SJCRH30 (cell line): Measurements from ENCODE around the gene UROS. TPM values are rescaled to one million over a fixed set of nuclear protein-coding genes. Genes with fewer than 3 reads are reported as not detected.

Source experiments
- DNase-seq, 2 experiments: peaks; one replicate each; pipeline ENCODE4 v3.0.0-alpha.2; 2015 to 2020
- H3K27ac ChIP-seq: fragments of 250-450 bp; sonication (Bioruptor Pico); 2 replicates; pipeline ENCODE4 v1.5.1; 2020; ENCODE audit warnings: mild to moderate bottlenecking, moderate library complexity
- H3K27me3 ChIP-seq: fragments of 250-450 bp; sonication (Bioruptor Pico); 2 replicates; pipeline ENCODE4 v1.5.1; 2020; ENCODE audit warnings: mild to moderate bottlenecking, moderate library complexity
- H3K36me3 ChIP-seq: fragments of 250-450 bp; sonication (Bioruptor Pico); 2 replicates; pipeline ENCODE4 v1.5.1; 2020; ENCODE audit warnings: mild to moderate bottlenecking, moderate library complexity
- H3K4me1 ChIP-seq: fragments of 250-450 bp; sonication (Bioruptor Pico); 2 replicates; pipeline ENCODE4 v1.5.1; 2020; ENCODE audit warnings: mild to moderate bottlenecking, moderate library complexity
- H3K4me3 ChIP-seq: fragments of 250-450 bp; sonication (Bioruptor Pico); 2 replicates; pipeline ENCODE4 v1.5.1; 2020; ENCODE audit warnings: mild to moderate bottlenecking, moderate library complexity
- H3K9me3 ChIP-seq: fragments of 250-450 bp; sonication (Bioruptor Pico); replicated peaks from 2 replicates; pipeline ENCODE4 v1.5.1; 2020; ENCODE audit warnings: mild to moderate bottlenecking, moderate library complexity
- total RNA-seq: library from RNA; depleted of rRNA; stranded (reverse); fragments of >200 nt; shearing (Covaris generic); gene quantifications from 2 replicates; pipeline ENCODE4 v1.2.3, GENCODE V29; 2014; rRNA removed

Gene UROS
- 40.3 and 41.0 TPM in 2 replicates for total RNA-seq

DNA sequence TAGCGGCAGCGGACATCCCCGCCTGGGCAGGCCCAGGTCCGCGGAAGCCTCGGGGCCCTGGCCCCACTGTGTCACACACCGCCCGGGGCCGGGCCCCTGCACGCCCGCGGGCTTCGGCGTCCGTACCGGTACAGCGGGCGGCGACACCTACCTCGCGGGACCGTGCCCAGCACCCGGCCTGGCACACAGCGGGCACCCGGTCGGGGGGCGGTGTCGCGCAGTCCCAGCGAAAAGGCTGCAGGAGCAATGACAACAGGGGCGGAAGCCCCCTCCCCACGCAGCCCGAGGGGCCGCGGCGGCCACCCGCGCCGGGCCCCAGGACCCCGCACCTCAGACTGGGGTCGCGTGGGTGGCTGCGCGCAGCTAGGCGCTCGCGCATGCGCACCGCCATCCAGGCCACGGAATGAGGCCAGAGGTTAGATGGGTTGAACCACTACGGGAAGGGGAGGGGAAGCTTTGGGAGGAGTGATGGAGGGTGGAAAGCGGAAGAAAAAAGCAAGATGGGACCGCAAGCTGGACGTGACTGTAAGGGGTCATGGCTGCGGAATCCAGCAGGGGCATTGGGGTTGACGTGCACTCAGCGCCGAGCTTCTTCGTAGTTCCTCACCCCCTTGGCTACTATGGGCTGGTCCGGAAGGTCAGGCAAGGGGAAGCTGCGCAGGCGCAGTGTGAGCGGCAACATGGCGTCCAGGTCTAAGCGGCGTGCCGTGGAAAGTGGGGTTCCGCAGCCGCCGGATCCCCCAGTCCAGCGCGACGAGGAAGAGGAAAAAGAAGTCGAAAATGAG, at the start of gene UROS, which contains the start of gene BCCIP:
UROS (minus strand) TSS at position 381 of the 785 bp plus-strand sequence. CDS start 6,759 bp downstream, outside the sequence.
BCCIP (plus strand) TSS at position 669 of the 785 bp plus-strand sequence; CDS start at position 681, 12 bp downstream.
- H3K27ac ChIP-seq, result peak within 1 kb of the TSS; percentile 99
- DNase-seq, result peak; percentile 90 to 96
- H3K27me3 ChIP-seq, result no peaks in the 10 kb centered on the region
- peaks cover 7% of the 10 kb centered on the region; the same call in 1 of the 2 replicates for H3K4me1 ChIP-seq
- no peaks in the 10 kb centered on the region for H3K9me3 ChIP-seq
- peak within 1 kb of the TSS; percentile 96 for H3K4me3 ChIP-seq
- H3K36me3 ChIP-seq, result peaks cover 32% of the 10 kb centered on the region

DNA sequence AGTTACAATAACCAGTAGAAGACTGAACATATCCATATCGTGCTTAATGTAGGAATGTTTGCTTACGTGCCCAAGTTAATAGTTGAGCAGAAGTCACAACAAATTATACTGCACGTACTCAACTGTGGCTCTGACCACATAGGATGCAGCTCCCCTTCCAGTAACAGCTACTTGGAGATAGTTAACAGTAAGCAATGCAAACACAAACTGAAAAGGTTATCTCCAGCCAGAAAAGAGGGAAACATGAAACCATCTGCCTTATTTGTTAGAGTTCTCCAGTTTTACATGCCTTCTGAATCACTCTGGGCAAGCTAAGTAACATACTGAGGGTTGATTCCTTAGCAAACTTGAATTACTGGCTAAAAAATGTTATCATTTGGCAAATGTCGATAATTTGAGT, 48.3 kb upstream of the UROS start:
- no peak overlapping the region for H3K4me3 ChIP-seq
- no peak overlapping the region for H3K27ac ChIP-seq
- no peaks in the 10 kb centered on the region for H3K4me1 ChIP-seq
- no peaks in the 10 kb centered on the region for H3K27me3 ChIP-seq
- no peaks in the 10 kb centered on the region; the same call in 1 of the 2 replicates for H3K9me3 ChIP-seq
- peaks cover 8% of the 10 kb centered on the region for H3K36me3 ChIP-seq
- DNase-seq, result no peak

DNA sequence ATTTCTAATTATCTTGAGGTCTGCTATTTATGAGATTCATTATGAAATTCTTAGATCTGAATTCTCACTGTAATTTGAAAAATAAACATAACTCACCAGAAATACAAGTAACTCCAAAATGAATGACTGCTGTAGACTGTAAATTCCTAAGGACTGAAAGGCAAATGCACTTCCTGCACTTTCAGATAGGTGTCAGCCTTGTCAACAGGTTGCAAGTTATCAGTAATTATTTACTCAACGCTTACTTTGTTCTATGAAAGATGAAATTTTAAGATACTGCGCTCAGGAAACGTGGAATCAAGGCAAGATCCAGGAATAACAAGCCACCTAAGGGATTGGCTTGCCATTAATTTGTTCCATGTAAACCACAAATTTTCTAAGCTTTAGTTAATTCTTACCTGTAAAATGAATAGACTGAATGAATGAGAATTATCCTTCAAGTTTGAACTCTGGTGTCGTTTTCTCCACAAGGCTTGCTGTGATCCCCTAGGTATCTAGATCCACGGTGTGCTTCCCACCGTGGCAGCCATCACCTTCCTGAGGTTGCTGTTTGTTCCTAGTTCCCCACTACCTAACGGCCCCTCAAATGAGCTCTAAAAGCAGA, 45.4 kb upstream of the UROS start:
- Histone ChIP-seq H3K27me3 (no peaks in the 10 kb centered on the region), H3K27ac (no peak overlapping the region), H3K4me3 (no peak overlapping the region), H3K36me3 (no peaks in the 10 kb centered on the region; the same call in 1 of the 2 replicates), H3K4me1 (no peaks in the 10 kb centered on the region), H3K9me3 (no peaks in the 10 kb centered on the region)
- DNase-seq, result peak; percentile 11 to 61

DNA sequence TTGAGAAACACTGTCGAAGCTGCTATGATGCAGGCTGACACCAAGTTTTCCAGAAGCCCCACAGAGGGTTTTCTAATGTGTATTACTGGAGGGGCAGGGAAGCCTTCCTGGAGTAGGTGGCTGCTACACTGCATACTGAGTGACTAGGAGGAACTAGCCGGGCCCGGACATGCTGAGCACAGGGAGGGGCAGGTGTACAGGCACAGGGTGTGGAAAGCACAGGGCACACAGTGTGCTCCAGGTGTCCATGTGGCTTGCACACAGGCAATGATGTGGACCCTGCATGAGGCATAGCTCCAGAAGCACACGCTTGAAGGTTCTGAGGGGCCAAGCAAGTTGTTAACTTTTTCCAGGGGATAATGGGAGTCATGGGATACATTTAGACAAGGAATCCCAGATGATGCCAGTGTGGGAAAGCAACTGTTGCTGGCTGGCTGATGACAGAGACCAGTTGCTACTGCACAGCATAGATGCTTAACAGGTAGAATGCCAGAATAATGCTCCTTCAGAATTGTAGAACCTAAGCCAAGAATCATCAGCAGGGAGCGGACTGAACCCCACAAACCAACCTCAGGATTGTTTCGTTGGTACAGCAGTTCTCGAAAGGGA, 43.5 kb upstream of the UROS start:
- H3K27me3 ChIP-seq, result no peaks in the 10 kb centered on the region
- no peaks in the 10 kb centered on the region; the same call in 1 of the 2 replicates for H3K36me3 ChIP-seq
- no peak for DNase-seq

DNA sequence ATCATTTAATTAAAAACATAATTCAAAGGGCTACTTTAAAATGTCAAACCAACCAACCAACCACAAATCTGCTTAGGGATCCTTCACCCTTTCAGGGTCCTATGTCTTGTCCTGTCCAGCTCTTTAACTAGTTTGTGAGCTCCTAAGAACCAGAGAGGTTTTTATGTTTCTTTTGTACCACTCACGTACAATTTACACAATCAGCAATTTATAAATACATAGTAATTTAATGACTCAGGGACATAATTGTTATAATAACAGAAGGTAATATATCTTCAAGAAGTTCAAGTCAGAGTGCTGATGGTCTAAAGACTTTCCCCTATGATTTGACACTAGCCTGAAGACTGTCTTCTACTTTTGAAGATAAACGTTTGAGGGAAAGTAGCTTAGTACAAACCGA, 42.1 kb upstream of the UROS start:
- DNase-seq, result no peak
- Histone ChIP-seq H3K4me1 (no peaks in the 10 kb centered on the region), H3K27me3 (no peaks in the 10 kb centered on the region), H3K4me3 (no peak overlapping the region), H3K36me3 (no peaks in the 10 kb centered on the region; the same call in 1 of the 2 replicates), H3K27ac (no peak overlapping the region), H3K9me3 (no peaks in the 10 kb centered on the region)

More for the DNA sequence above, 43.5 kb upstream of the UROS start:
- Histone ChIP-seq H3K9me3 (no peaks in the 10 kb centered on the region), H3K4me3 (no peak overlapping the region), H3K4me1 (no peaks in the 10 kb centered on the region), H3K27ac (no peak overlapping the region)

DNA sequence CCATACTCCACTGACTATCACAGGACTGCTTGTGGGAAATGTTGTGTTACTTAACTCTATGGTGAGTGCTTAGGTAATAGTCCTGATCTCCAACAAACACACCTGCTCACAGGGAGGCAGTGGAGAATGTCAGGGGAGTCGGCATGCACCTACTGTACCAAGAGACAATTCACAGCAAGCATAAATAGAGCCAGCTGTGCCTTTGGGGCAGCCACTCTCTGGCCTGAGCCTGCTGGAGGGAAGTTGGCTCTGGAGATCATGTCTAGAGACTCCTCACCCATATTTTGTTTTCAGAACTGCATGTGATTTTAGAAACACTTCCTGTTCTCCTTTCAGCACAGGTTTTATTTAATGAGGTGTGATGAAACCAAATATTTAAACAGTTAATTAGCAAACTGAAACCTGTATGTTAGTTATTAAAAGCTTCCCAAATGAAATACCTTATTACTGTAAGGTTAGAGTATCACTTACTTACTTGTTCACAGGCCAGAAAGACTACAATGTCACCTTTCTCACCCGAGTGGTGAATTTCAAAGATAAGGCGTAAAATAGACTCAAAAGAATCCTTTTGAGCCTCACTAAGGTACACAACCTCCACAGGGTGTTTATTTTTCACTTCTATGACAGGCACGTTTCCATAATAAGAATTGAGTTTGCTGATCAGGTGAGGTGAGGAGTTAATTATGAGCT, 36.2 kb upstream of the UROS start:
- peaks cover 6% of the 10 kb centered on the region; the same call in 1 of the 2 replicates for H3K36me3 ChIP-seq
- H3K27ac ChIP-seq, result no peak overlapping the region
- H3K9me3 ChIP-seq, result no peaks in the 10 kb centered on the region
- H3K27me3 ChIP-seq, result no peaks in the 10 kb centered on the region
- DNase-seq, result no peak
- H3K4me3 ChIP-seq, result no peak overlapping the region
- no peaks in the 10 kb centered on the region for H3K4me1 ChIP-seq

DNA sequence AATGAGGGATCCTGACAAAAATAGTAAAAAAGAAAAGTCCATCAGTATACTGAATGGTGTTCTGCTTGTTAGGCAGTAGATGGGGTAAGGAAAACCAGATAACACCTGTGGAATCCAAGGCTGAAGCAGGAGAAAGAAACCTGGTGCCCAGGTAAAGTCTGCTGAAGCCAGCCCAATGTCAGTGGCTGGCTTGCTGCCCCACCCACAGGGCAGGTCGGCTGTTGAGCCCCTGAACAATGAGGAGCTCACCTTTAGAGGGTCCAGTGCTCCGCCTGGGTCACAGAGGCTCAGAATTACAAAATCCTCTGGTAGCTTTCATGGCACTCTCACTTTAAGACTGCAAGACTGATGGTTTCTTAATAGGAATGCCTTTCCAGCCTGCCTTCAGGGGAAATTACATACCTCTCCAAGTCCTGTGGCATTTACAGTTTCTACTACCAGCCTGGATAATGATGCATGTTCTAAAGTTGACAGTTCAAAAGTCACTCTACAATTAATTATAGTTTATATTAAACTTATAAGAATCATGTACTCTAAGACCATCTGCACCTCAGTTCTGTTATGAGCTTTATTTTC, 34.2 kb upstream of the UROS start:
- Histone ChIP-seq H3K4me1 (no peaks in the 10 kb centered on the region), H3K27me3 (no peaks in the 10 kb centered on the region), H3K27ac (no peak overlapping the region), H3K9me3 (no peaks in the 10 kb centered on the region), H3K4me3 (no peak overlapping the region), H3K36me3 (peaks cover 9% of the 10 kb centered on the region)
- DNase-seq, result no peak

DNA sequence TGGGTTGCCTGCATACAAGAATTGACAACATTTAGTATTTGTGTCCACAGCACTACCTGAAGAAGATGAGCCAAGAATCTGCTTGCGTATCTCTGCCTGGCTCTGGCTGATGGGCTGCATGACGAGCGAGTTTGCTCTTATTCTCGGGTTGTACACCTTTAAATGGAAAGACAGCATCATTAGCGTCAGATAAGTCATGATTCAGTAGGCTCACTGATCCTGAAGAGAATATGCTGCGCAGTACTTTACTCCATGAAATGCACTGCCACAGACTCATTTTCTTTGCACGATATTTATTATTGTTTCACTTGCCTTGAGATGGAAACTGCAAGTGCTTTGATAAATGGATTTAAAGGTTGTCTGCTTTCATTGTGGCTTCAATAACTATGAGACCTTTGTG, 29.4 kb upstream of the UROS start:
- peaks cover 11% of the 10 kb centered on the region for H3K36me3 ChIP-seq
- H3K27ac ChIP-seq, result no peak overlapping the region
- H3K4me3 ChIP-seq, result no peak overlapping the region
- no peaks in the 10 kb centered on the region for H3K4me1 ChIP-seq
- DNase-seq, result no peak
- no peaks in the 10 kb centered on the region for H3K9me3 ChIP-seq
- H3K27me3 ChIP-seq, result no peaks in the 10 kb centered on the region

DNA sequence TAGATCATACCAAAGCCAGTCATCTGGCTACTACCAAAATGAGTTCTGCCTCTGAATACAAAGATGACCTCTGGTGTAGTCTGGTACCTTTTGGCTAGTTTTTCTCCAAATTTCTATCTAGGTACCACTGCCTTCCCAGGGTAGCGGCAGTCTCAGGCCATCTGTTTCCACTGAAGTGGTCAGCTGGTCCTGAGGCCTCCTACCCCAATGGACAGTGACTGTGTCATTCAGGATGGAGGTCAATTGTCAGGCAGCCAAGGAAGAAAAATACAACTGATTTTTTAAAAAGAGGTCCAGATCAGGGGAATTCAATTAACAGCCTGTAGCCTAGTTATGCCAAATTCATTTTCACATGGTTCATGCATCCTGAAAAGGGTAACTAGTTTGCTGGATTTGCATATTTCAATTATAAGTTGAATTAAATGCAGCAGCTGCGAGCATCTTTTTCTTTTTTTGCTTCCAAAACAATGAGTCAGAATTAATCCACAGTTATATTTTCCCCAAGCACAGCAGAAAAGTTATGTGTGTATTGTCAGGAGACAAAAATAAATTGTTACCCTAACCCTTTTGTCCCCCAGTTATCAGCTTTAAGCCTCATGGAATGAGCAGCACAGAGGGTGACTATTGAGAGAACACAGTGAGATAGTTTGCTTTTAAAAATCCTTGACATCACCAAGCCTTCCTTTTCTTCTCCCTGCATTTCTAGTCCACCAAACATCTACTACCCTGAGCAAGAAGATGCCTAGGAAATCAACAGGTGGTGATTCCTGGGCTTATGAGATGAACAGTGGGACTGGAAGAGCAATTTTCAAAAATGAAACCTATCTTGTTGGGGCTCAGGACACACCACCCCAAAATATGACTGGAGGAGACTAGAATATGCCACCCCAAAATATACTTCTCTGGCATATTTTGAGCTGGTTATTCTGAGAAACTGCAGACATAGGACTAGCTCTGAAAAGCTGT, 28.0 kb upstream of the UROS start:
- no peak for DNase-seq
- Histone ChIP-seq H3K27me3 (no peaks in the 10 kb centered on the region), H3K36me3 (peaks cover 11% of the 10 kb centered on the region), H3K27ac (no peak overlapping the region), H3K4me1 (no peaks in the 10 kb centered on the region), H3K9me3 (no peaks in the 10 kb centered on the region), H3K4me3 (no peak overlapping the region)

DNA sequence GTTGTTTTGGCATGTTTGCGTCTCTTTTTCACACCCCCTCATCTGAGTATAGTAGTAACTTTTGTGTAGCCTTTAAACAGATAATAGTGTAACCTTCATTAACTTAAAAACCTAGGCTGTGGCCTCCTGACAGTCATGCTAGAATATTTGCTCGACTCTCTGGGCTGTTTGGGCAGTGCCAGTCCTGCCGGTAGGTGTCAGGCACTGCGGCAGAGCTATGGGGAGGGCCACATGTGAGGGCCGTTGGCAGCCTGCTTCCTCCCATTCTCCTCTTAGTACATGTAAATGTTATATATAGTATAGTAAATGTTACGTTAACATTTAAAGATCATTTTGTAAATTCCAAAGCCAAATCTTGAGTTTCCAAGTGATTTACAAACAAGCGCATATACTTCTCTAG, 26.4 kb upstream of the UROS start:
- Histone ChIP-seq H3K27me3 (no peaks in the 10 kb centered on the region), H3K4me3 (no peak overlapping the region), H3K27ac (no peak overlapping the region), H3K36me3 (peaks cover 12% of the 10 kb centered on the region), H3K9me3 (no peaks in the 10 kb centered on the region), H3K4me1 (no peaks in the 10 kb centered on the region)
- DNase-seq, result no peak

DNA sequence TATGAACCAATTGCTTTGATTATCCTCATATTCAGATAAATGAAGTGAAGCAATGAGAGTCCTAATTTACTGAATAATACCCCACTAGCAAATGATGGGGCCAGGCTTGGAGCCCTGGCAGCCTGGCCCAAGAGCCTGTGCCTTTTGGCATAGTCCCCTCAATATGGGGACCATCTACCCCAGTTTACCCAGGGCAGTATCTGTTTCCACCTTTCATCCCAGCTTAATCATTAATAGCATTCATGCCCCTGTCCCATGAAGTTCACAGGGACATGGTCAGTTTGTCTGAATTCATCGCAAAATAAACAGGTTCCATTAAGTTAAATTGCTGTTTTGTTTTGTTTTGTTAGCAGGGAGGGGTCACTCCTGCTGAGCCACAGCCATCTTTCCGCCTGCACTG, 25.8 kb upstream of the UROS start:
- peaks cover 15% of the 10 kb centered on the region for H3K36me3 ChIP-seq
- no peaks in the 10 kb centered on the region for H3K4me1 ChIP-seq
- no peaks in the 10 kb centered on the region for H3K9me3 ChIP-seq
- no peak overlapping the region for H3K4me3 ChIP-seq
- no peak for DNase-seq
- no peaks in the 10 kb centered on the region for H3K27me3 ChIP-seq
- no peak overlapping the region for H3K27ac ChIP-seq

DNA sequence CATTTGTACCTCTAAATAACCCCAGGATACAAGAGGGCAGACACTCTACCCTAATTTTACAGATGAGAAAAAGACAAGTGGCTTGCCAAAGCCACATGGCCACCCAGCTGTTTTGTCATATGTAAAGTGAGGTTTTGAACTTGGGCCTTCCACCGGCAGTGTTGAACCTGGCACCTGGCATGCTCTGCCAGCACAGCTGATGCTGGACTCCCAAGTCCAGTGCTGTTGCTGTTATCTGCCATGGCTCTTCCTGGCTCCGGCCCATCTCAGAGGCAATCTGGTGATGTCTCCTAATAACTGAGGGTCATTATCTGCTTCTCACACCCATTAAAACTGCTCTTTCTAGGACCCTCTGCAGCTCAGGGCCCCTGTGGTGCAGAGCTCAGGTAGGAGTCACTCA, 25.3 kb upstream of the UROS start:
- H3K27me3 ChIP-seq, result no peaks in the 10 kb centered on the region
- H3K9me3 ChIP-seq, result no peaks in the 10 kb centered on the region
- H3K4me3 ChIP-seq, result no peak overlapping the region
- peaks cover 15% of the 10 kb centered on the region for H3K36me3 ChIP-seq
- no peak for DNase-seq
- no peak overlapping the region for H3K27ac ChIP-seq
- no peaks in the 10 kb centered on the region for H3K4me1 ChIP-seq

DNA sequence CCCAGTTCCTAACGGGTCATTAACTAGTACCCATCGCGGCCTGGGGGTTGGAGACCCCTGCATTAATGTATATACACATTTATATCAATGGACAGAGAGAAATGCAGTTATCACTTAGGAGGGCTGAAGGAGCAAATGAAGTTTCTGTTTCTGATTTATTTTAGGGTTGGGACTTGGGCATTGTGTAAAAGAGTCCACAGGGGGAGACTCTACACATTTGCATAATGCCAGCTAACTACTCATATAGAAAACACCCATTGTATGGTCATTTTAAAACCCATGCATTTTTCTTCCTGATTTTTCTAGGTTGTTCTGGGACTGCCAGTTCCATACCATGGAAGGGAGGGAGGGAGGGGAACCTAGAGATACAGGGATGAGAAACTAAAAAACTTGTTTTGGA, 23.8 kb upstream of the UROS start:
- no peak for DNase-seq
- H3K4me1 ChIP-seq, result no peaks in the 10 kb centered on the region
- no peaks in the 10 kb centered on the region for H3K9me3 ChIP-seq
- H3K36me3 ChIP-seq, result peaks cover 13% of the 10 kb centered on the region
- H3K27ac ChIP-seq, result no peak overlapping the region
- no peak overlapping the region for H3K4me3 ChIP-seq
- H3K27me3 ChIP-seq, result no peaks in the 10 kb centered on the region
